IgD-negative memory B cell (primary cell): ENCODE data around the gene LSMEM2. TPM values are rescaled to one million over a fixed set of nuclear protein-coding genes. Genes with fewer than 3 reads are reported as not detected.
A peak's percentile ranks its signal among the peaks of the same experiment; 100 is the strongest.

Experiments used
- H3K27ac Mint-ChIP-seq, 3 donors: one replicate each; pipeline ENCODE4 v1.8.0; 2020 to 2022; ENCODE audit warnings: mild to moderate bottlenecking in 3 of 3, mixed read lengths in 3 of 3, moderate library complexity in 1 of 3
- H3K27me3 Mint-ChIP-seq: one replicate; pipeline ENCODE4 v1.8.0; 2021; ENCODE audit warnings: mixed read lengths
- H3K36me3 Mint-ChIP-seq: one replicate; pipeline ENCODE4 v1.8.0; 2020; ENCODE audit warnings: mild to moderate bottlenecking, mixed read lengths
- H3K4me1 Mint-ChIP-seq, 3 donors: one replicate each; pipeline ENCODE4 v1.8.0; 2020 to 2022; ENCODE audit warnings: mixed read lengths in 3 of 3, mild to moderate bottlenecking in 1 of 3
- H3K4me3 Mint-ChIP-seq, 4 donors: one replicate each; pipeline ENCODE4 v1.8.0; 2020 to 2022; ENCODE audit warnings: mild to moderate bottlenecking in 4 of 4, mixed read lengths in 4 of 4, moderate library complexity in 3 of 4
- H3K9me3 Mint-ChIP-seq, 3 donors: one replicate each; pipeline ENCODE4 v1.8.0; 2020 to 2021; ENCODE audit warnings: mixed read lengths in 3 of 3, mild to moderate bottlenecking in 1 of 3
- polyA plus RNA-seq: library from polyadenylated mRNA; unstranded; fragments of 300-500 nt; fragmentation: Illumina TruSeq; gene quantifications from one replicate; pipeline ENCODE4 v1.2.3, GENCODE V29; 2021

The LSMEM2 gene
- polyA plus RNA-seq: 0.30 TPM

DNA sequence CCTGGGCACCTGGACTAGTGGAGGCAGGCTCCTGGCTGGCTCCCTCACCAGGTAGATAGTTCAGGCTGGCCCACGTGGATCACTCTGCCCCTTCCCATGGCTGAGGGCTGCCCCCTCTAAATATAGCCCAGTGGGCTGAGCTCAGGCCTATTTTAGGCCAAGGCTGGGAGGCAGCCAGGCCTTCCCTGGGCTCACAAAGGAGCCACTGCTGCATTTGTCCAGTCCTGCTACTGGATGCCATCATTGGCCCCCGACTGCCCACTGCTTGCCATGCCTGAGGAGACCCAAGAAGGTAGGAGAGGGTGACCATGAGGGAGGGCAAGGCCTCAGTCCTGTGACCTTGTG is at the start of gene LSMEM2:
TSS of gene LSMEM2 (plus strand) at position 208 of the 345 bp plus-strand sequence. CDS start at position 235, 27 bp downstream.
- Mint-ChIP-seq H3K4me3 (no peak within 1 kb of the TSS), H3K27me3 (peaks cover 25% of the 10 kb centered on the region), H3K36me3 (no peaks in the 10 kb centered on the region), H3K4me1 (peaks cover 6 to 11% (median 8%) of the 10 kb centered on the region in 3 donors), H3K9me3 (no peaks in the 10 kb centered on the region), H3K27ac (peak within 1 kb of the TSS in 2 of 3 donors; percentile 58 to 78)

DNA sequence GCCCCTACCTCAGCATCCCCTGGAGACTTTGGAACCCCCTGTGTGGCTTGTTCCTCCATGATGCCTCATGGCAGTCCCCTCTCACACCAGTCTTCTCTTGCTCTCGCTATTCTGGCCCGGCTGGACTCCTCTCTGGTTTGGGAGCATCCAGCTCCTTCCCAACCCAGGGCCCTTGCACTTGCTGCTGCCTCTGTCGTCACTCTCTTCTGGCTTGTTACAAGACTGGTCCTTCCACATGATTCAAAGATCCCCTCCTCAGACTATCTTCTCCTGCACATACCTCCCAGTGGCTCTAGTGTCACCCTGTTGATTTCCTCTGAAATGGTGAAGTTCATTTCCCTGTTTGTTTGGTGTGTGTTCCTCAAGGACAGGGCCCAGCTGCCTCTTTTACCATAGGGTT is 49.4 kb upstream of the LSMEM2 start:
- no peaks in the 10 kb centered on the region for H3K36me3 Mint-ChIP-seq
- H3K4me1 Mint-ChIP-seq: peaks cover 17 to 34% (median 32%) of the 10 kb centered on the region in 3 donors
- no peaks in the 10 kb centered on the region for H3K9me3 Mint-ChIP-seq
- H3K27me3 Mint-ChIP-seq: no peaks in the 10 kb centered on the region
- H3K27ac Mint-ChIP-seq: peak overlapping the region in 2 of 3 donors; percentile 11 to 70
- peak overlapping the region in 2 of 4 donors; percentile 29 to 42 for H3K4me3 Mint-ChIP-seq

DNA sequence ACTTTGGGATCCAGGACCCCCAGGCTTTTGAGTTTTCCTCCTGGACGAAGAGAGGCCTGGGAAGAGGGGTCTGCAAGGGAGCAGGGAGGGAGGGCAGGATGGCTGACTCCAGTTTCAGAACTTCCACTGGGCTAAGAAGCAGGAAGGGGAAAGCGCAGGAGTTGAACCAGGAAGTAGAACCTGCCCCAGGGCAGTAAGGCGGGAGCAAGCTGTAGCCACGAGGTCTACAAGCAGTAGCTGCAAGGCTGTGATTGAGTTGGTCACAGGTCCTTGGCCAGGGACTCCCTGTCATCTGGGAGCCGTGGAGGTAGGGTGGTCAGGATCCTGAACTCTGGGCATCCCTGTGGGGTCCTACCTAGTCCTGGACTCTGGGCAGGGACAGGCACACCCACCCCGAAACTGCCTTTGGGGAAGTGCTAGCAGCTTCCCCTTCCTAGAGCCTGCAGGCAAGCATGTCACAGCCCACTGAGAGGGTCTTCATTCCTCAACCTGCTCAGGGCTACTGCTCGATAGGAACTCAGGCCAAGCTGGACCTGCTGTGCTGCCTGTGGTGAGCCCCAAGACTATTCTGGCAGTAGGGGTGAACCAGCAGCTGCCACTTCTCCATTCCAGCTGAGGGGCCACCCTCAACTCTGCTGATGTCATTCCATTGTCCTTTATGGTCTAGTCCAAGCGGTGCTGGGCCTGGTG is 48.6 kb upstream of the LSMEM2 start:
- H3K4me1 Mint-ChIP-seq: peaks cover 17 to 38% (median 34%) of the 10 kb centered on the region in 3 donors
- peak overlapping the region in 3 of 4 donors; percentile 17 to 55 (median 42) for H3K4me3 Mint-ChIP-seq
- no peaks in the 10 kb centered on the region for H3K9me3 Mint-ChIP-seq
- no peaks in the 10 kb centered on the region for H3K36me3 Mint-ChIP-seq
- H3K27me3 Mint-ChIP-seq: no peaks in the 10 kb centered on the region
- peak overlapping the region in 1 of 3 donors; percentile 62 for H3K27ac Mint-ChIP-seq

DNA sequence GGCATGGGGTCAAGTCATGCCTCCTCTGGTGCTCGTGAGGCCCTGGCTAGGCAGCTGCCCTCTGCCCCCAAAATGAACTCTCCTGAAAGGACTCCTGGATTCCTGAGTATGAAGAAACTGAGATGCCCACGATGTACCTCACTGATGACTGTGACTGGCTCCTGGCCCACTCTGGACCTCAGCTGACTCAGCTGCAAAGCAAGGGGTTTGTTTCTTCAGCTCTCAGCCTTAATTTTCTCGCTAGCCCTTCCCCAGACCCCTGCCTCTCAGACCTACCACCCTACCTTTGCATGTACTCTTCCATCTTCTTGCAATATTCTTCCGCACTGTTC is 48.1 kb upstream of the LSMEM2 start:
- H3K9me3 Mint-ChIP-seq: no peaks in the 10 kb centered on the region
- peaks cover 21 to 41% (median 37%) of the 10 kb centered on the region in 3 donors for H3K4me1 Mint-ChIP-seq
- peak overlapping the region in 1 of 3 donors; percentile 62 for H3K27ac Mint-ChIP-seq
- H3K27me3 Mint-ChIP-seq: no peaks in the 10 kb centered on the region
- peak overlapping the region; percentile 12 to 83 (median 62) for H3K4me3 Mint-ChIP-seq
- no peaks in the 10 kb centered on the region for H3K36me3 Mint-ChIP-seq

DNA sequence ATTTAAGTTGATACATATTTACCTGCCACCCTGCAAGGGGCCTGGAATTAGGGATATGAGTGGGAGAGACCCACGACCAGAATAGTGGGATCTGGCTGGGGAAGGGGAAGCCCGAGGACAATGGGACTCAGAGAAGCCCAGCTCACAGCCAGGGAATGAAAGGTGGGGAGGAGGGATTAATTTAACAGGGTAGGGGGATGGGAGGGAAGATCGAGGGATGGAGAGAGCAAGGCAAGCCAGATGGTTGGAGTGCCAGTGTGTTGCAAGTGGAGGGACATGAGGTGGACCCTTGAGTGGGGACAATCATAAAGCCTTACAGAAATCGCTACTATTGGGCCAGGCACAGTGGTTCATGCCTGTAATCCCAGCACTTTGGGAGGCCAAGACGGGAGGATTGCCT is 47.3 kb upstream of the LSMEM2 start:
- Mint-ChIP-seq H3K36me3 (no peaks in the 10 kb centered on the region), H3K27ac (no peak overlapping the region), H3K27me3 (no peaks in the 10 kb centered on the region), H3K9me3 (no peaks in the 10 kb centered on the region), H3K4me3 (no peak overlapping the region), H3K4me1 (peaks cover 19 to 36% (median 34%) of the 10 kb centered on the region in 3 donors)

DNA sequence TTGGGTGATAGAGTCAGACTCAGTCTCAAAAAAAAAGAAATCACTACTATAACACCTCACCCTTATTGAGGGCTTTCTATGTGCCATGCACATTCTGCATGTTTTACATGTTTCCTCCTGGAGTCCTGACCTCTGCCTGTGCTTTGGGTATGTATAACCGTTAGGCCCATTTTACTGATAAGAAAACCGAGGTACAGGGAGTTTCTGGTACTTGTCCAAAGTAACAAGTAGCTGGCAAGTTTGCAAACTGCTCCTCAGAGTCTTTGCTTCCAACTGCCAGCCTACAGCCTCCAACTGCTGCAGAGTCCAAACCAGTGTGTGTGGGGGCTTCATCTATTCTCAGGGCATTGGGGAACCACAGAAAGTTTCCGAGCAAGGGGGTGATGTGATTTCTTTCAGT is 46.6 kb upstream of the LSMEM2 start:
- H3K9me3 Mint-ChIP-seq: no peaks in the 10 kb centered on the region
- H3K4me3 Mint-ChIP-seq: peak overlapping the region in 1 of 4 donors; percentile 86
- no peak overlapping the region for H3K27ac Mint-ChIP-seq
- no peaks in the 10 kb centered on the region for H3K36me3 Mint-ChIP-seq
- H3K4me1 Mint-ChIP-seq: peaks cover 20 to 33% (median 31%) of the 10 kb centered on the region in 3 donors
- no peaks in the 10 kb centered on the region for H3K27me3 Mint-ChIP-seq

DNA sequence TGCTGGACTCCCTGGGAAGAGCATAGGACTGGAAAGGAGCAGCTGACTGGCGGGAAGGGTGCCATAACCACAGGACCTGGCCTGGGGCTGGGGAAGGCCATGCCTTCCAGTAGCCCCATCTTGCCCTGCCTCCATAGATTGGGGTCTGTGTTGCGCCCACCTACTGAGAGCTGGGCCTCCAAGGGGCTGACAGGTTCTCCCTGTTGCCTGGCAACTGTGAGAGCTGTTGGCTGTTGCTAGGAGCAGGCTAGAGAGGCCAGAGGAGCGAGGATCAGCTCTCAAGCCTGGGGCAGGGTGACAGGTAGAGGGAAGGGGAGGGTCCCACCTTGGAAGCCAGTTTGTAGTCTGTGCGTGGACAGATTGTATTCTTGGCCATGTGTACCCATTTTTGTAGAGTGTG is 45.7 kb upstream of the LSMEM2 start:
- peak overlapping the region in 3 of 4 donors; percentile 48 to 86 (median 55) for H3K4me3 Mint-ChIP-seq
- peak overlapping the region in 1 of 3 donors; percentile 85 for H3K27ac Mint-ChIP-seq
- H3K27me3 Mint-ChIP-seq: no peaks in the 10 kb centered on the region
- H3K36me3 Mint-ChIP-seq: no peaks in the 10 kb centered on the region
- H3K9me3 Mint-ChIP-seq: no peaks in the 10 kb centered on the region
- peaks cover 28 to 31% (median 29%) of the 10 kb centered on the region in 3 donors for H3K4me1 Mint-ChIP-seq

DNA sequence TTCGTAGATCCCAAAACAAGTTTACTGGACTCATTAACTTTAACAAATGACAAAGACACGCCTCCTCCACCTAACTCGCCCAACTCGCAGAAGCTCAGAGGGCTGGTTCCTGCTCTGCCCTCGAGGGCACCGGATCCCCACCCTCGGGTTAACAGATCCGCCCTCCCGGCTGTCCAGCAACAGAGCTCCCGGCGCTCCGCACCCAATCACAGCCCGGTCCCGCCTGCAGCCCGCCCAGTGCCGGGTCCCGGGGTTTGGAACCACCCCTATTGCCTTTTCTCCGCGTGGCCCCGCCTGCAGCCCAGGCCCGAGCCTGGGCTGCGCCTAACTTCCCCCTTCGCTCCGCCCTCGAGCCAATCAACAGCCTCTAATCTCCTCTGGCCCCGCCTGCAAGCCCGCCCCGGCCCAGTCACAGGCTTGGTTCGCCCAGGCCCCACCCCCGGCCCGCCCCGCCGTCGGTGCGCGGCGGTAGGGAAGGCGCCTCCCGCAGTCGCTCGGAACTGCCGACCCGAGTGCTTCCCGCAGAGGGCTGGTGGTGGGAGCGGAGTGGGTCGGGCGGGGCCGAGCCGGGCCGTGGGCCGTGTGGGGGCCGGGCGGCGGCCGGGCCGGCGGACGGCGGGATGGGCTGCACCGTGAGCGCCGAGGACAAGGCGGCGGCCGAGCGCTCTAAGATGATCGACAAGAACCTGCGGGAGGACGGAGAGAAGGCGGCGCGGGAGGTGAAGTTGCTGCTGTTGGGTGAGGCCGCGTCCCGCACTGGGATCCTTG is 43.0 kb upstream of the LSMEM2 start, which contains the start of gene GNAI2:
TSS of gene GNAI2 (plus strand) at position 489 of the 768 bp plus-strand sequence. CDS start at position 621, 132 bp downstream.
- Mint-ChIP-seq H3K36me3 (no peaks in the 10 kb centered on the region), H3K27ac (peak within 1 kb of the TSS; percentile 95 to 96 (median 95)), H3K4me3 (peak within 1 kb of the TSS; percentile 96 to 98 (median 97)), H3K4me1 (peaks cover 26 to 27% (median 27%) of the 10 kb centered on the region in 3 donors), H3K9me3 (no peaks in the 10 kb centered on the region), H3K27me3 (no peaks in the 10 kb centered on the region)

DNA sequence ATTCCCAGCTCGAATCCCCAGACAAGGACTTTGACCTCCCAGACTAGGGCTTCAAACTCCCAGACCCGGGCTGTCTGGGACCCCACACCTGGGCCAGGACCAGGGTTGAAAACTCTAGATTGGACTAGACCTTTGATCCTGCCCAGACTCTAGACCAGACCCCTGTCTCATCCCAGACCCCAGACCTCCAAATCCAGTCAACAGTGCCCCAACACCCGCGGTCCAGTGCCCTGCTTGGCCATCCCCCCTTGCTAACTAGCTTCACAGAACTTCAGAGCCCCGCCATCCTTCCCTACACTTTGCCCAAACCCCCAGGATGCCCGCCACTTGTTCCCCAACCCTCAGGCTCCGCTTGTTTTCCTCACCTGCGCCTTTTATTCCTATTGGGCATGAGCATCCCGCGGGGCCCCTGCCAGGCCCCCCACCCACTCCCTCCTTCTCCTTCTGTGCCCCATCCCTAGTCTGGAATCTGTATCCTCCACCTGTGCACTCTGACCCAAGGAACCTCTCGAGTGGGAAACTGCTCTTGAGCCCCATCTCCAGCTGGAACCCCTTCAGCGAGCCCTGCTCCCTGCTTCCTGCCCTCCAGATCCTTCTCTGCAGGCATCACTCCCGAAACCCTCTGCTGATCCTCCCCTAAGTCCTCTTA is 42.3 kb upstream of the LSMEM2 start:
- Mint-ChIP-seq H3K9me3 (no peaks in the 10 kb centered on the region), H3K4me3 (peak overlapping the region; percentile 96 to 98 (median 97)), H3K27ac (peak overlapping the region; percentile 93 to 96 (median 95)), H3K4me1 (peaks cover 25 to 29% (median 26%) of the 10 kb centered on the region in 3 donors), H3K36me3 (no peaks in the 10 kb centered on the region), H3K27me3 (no peaks in the 10 kb centered on the region)

DNA sequence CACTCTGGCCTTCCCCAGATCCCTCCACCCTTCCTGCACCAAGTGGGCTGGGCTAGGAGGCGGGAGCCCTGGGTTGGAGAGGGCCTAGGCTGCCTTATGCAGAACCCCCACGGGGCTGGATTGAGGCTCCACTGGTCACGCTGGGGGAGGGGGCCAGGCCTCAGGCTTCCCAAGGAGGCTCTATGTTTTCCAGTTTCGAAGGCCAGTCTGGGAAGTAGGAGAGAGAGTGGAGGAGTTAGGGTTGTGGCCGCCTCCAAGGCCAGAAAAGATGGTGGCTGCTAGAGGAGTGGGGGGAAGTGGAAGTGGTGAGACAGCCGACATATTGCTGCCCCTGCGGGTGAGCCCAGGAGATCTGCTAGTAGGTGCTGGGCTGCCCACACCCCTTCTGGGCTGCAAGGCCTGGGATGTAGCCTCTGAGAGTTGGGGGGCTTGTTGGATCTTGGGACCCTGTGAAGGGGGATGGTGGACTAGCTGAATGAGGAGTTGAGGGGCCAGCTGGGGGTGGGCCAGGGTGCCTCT is 41.7 kb upstream of the LSMEM2 start:
- Mint-ChIP-seq H3K27ac (peak overlapping the region; percentile 95 to 96 (median 95)), H3K4me3 (peak overlapping the region; percentile 96 to 98 (median 97)), H3K9me3 (no peaks in the 10 kb centered on the region), H3K4me1 (peaks cover 27 to 33% (median 30%) of the 10 kb centered on the region in 3 donors), H3K36me3 (no peaks in the 10 kb centered on the region), H3K27me3 (no peaks in the 10 kb centered on the region)

DNA sequence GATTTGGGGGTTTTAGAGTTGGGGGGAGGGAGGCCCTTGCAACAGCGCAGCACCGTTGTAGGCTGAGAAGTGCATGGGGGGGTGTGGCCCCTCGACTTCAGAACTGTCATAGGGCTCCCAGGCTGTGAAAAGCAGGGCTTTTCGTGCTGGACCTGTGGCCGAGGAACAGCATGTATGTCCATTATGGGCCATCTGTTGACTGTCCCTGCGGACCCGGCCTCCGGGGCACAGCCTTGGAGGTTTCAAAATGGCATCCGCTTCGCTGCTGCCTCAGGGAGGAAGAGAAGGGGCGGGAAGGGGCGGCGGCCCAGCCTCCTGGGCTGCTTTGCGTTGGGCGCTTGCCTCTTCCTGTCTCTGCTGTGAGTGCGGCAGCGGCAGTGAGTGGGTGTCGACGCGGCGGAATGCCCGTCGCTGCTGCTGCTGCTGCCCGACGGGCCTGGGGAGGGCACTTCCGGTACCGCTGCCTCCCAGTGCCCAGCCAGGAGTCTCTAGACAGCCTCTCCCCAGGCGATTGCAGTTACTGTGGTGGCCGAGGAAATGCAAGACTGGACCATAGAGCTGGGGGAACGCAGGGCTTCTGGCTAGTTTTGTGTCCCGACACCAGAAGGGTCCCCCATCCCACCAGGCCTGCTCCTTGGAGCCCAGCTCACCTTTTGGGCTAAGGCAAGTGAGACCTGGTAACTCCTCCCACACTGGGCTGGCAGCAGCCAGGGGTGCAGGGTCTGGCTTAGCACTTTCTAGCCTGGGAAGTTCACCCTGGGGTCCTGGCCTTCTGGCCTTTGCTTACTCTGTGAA is 40.9 kb upstream of the LSMEM2 start:
- H3K4me1 Mint-ChIP-seq: peaks cover 32 to 38% (median 34%) of the 10 kb centered on the region in 3 donors
- H3K36me3 Mint-ChIP-seq: no peaks in the 10 kb centered on the region

DNA sequence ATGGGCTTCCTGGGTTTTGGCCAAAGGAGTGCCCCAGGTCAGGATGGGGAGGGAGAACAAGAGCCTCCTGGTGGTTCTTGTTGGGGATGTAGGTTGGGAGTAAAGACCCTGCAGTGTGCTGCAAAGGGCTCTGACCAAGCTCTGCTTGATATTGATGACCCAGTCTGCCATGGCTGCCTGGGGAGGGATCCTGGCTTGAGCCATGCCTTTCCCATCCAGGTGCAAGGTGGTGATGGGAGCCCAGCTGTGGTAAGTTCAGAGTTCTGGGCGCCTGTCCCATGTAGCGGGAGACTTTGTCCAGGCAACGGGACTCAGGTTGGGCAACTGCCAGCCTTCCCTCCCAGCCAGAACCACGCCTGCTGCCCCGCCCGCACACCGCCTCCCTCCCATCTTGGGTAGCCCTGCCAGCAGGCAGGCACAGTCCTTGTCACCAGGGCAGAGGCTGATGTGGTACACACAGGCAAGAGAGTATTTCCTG is 40.3 kb upstream of the LSMEM2 start:
- H3K4me3 Mint-ChIP-seq: peak overlapping the region; percentile 96 to 98 (median 97)
- H3K27me3 Mint-ChIP-seq: no peaks in the 10 kb centered on the region
- peak overlapping the region in 2 of 3 donors; percentile 96 to 97 for H3K27ac Mint-ChIP-seq
- H3K36me3 Mint-ChIP-seq: no peaks in the 10 kb centered on the region
- peaks cover 32 to 38% (median 37%) of the 10 kb centered on the region in 3 donors for H3K4me1 Mint-ChIP-seq
- no peaks in the 10 kb centered on the region for H3K9me3 Mint-ChIP-seq

More for the DNA sequence above, 40.9 kb upstream of the LSMEM2 start:
- Mint-ChIP-seq H3K27me3 (no peaks in the 10 kb centered on the region), H3K9me3 (no peaks in the 10 kb centered on the region), H3K27ac (peak overlapping the region; percentile 95 to 97 (median 96)), H3K4me3 (peak overlapping the region; percentile 96 to 98 (median 97))

DNA sequence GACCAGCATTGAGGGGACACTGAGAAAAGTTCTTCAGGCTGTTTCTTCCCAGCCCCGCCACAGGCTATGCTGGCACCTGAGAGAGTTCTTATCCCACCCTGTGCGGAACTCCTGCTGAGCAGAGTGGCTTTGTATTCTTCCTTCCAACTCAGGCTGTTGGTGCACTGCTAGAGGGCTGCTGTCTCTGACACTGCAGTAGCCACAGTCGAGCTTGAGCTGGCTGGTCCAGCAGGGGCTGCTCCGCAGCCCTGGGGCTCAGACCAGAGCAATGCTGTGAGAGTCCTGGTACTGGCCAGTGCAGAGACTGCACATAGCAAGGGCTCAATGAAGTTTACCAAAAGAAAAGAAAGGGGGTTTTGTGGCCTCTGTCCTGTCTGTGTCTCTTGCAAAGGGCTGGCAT is 39.2 kb upstream of the LSMEM2 start:
- Mint-ChIP-seq H3K4me3 (peak overlapping the region in 3 of 4 donors; percentile 96 to 98 (median 98)), H3K36me3 (no peaks in the 10 kb centered on the region), H3K27ac (peak overlapping the region; percentile 23 to 96 (median 43)), H3K27me3 (no peaks in the 10 kb centered on the region), H3K4me1 (peaks cover 36 to 45% (median 39%) of the 10 kb centered on the region in 3 donors), H3K9me3 (no peaks in the 10 kb centered on the region)

DNA sequence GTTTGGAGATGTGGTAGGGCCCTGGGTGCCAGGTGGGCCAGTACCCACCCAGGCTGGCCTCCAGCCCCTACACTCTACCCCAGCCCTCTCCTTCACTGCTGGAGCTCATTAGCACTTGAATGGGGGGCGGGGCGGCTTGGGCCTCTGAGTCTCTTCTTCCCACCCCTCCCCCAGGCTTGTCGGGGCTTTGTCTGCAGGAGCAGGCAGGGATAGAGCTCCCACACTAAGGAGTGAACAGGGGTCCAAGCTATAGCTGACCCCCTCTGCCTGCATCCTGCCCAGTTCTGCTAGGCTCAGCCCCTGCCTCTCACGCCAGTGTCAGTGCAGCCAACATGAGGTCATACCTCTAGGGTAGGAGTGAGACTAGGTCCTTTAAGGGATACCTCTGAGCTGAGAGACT is 37.7 kb upstream of the LSMEM2 start:
- Mint-ChIP-seq H3K27ac (peak overlapping the region; percentile 80 to 93 (median 84)), H3K27me3 (no peaks in the 10 kb centered on the region), H3K4me1 (peaks cover 33 to 48% (median 34%) of the 10 kb centered on the region in 3 donors), H3K4me3 (peak overlapping the region; percentile 72 to 85 (median 82)), H3K9me3 (no peaks in the 10 kb centered on the region), H3K36me3 (no peaks in the 10 kb centered on the region)
